Sigmoid colon (tissue), 7 donors: Measurements from ENCODE around the gene EYA3. TPM values are rescaled to one million over a fixed set of nuclear protein-coding genes. Genes with fewer than 3 reads are reported as not detected.

Experiments used
- DNase-seq: peaks from one replicate; pipeline ENCODE4 v3.0.0-alpha.2; 2019
- H3K27ac ChIP-seq, 4 donors: fragments of 200-600 bp; sonication (generic); one replicate each; pipeline ENCODE4 v1.5.1; 2016 to 2019; ENCODE audit warnings: mild to moderate bottlenecking in 1 of 4
- H3K27me3 ChIP-seq, 3 donors: fragments of 200-600 bp; sonication (generic); one replicate each; pipeline ENCODE4 v1.5.1; 2019; ENCODE audit warnings: mild to moderate bottlenecking in 1 of 3
- H3K36me3 ChIP-seq, 4 donors: fragments of 200-600 bp; sonication (generic); one replicate each; pipeline ENCODE4 v1.5.1; 2016 to 2019
- H3K4me1 ChIP-seq, 4 donors: fragments of 200-600 bp; sonication (generic); one replicate each; pipeline ENCODE4 v1.5.1; 2017 to 2019
- H3K4me3 ChIP-seq, 4 donors: fragments of 200-600 bp; sonication (generic); one replicate each; pipeline ENCODE4 v1.5.1; 2017 to 2019; ENCODE audit warnings: mild to moderate bottlenecking in 2 of 4, moderate library complexity in 1 of 4
- H3K9me3 ChIP-seq, 4 donors: fragments of 200-600 bp in 3 of 4; sonication (generic) in 3 of 4; one replicate each; pipeline versions ENCODE4 v1.5.1 to v1.6.1; 2013 to 2019
- EP300 ChIP-seq, 4 donors: sonication (generic); formaldehyde crosslinking; IDR thresholded peaks; one replicate each; pipeline ENCODE4 v1.6.1; 2017; ENCODE audit warnings: antibody characterized with exemption in 4 of 4
- POLR2A ChIP-seq, 2 donors: fragments of 450-650 bp; IDR thresholded peaks; one replicate each; pipeline ENCODE4 v1.6.1; 2016; ENCODE audit warnings: antibody characterized with exemption in 2 of 2, mild to moderate bottlenecking in 2 of 2, moderate library complexity in 2 of 2
- POLR2AphosphoS5 ChIP-seq, 4 donors: sonication (generic); formaldehyde crosslinking; IDR thresholded peaks; one replicate each; pipeline ENCODE4 v1.6.1; 2017; ENCODE audit warnings: antibody characterized with exemption in 4 of 4
- WGBS, 2 donors: extraction: QIAGEN DNeasy Blood & Tissue Kit; methylation state at CpG; one replicate each; pipeline ENCODE4 v1.1.7; 2013; 5-methylcytosine and 5-hydroxymethylcytosine counted together
- intact Hi-C: fragments of 100-400 bp; cut with DNase I; formaldehyde crosslinking; loops from one replicate; pipeline ENCODE4 v1.15.1; 2023
- polyA plus RNA-seq, 3 donors: library from polyadenylated mRNA; stranded (reverse); fragments of 200-250 nt; gene quantifications; one replicate each; pipeline ENCODE4 v1.2.3, GENCODE V29; 2013
- total RNA-seq, 4 donors: library from RNA; depleted of rRNA; stranded (reverse); fragments of >200 nt; gene quantifications; one replicate each; pipeline ENCODE4 v1.1.0, GENCODE V29; 2016
- TF ChIP-seq, protein P1 (sequence below), 4 experiments: fragments of 450-650 bp in 3 of 4; fragments of 200-600 bp in 1 of 4; IDR thresholded peaks; one replicate each; pipeline ENCODE4 v1.5.1; 2016 to 2019; ENCODE audit warnings: antibody characterized with exemption in 4 of 4, mild to moderate bottlenecking in 3 of 4, moderate library complexity in 2 of 4
- donor health status: healthy with polysubstance abuse.
- donor health status: Bipolar disorder and iron deficiency.
- donor health status: healthy.

Gene EYA3
- total and polyA plus RNA-seq, 7 donors: 2.4 to 10.0 (median 7.9) TPM

DNA sequence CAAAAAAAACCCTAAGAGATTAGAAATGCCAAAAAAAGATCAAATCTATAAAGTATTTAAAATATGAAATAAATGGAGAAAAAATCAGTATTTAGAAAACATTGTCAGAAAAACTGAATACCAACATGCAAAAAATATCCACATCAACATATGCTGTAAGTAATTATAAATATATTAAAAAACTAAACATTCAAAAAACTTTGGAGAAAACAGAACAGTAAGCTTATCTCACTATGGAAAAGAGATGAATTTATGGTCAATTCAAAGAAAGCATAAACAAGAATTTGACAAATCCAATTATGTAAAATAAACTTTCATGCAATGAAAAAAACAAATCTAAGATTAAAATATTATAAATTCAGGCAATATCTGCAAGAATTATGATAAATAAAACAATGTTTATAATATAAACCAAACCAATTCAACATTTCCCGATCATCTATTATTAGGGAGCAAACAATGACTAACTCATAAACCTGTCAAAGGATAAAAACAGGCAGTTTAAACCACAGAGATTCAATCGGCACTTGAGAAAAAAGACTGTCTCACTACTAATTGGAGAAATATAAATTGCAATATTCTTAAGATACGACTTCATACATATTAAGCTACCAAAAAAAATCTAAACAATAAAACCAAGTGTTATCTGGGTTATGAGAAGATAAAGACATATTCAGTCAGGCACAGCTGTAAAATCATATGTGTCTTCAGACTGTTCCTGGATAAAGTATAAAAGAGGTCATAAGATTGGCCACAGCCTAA, 21.8 kb downstream of the EYA3 start:
- TF ChIP-seq, protein P1, sequence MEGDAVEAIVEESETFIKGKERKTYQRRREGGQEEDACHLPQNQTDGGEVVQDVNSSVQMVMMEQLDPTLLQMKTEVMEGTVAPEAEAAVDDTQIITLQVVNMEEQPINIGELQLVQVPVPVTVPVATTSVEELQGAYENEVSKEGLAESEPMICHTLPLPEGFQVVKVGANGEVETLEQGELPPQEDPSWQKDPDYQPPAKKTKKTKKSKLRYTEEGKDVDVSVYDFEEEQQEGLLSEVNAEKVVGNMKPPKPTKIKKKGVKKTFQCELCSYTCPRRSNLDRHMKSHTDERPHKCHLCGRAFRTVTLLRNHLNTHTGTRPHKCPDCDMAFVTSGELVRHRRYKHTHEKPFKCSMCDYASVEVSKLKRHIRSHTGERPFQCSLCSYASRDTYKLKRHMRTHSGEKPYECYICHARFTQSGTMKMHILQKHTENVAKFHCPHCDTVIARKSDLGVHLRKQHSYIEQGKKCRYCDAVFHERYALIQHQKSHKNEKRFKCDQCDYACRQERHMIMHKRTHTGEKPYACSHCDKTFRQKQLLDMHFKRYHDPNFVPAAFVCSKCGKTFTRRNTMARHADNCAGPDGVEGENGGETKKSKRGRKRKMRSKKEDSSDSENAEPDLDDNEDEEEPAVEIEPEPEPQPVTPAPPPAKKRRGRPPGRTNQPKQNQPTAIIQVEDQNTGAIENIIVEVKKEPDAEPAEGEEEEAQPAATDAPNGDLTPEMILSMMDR (IDR thresholded peaks at IDR 0.05): no peak
- TF ChIP-seq EP300 (IDR thresholded peaks at IDR 0.05) (no peak), POLR2A (IDR thresholded peaks at IDR 0.05) (no peak)
- Histone ChIP-seq H3K36me3 (peaks cover 0 to 9% (median 0%) of the 10 kb centered on the region in 4 donors), H3K27ac (no peak overlapping the region), H3K4me1 (peaks cover 0 to 16% (median 7%) of the 10 kb centered on the region in 4 donors), H3K27me3 (no peaks in the 10 kb centered on the region), H3K4me3 (no peak overlapping the region), H3K9me3 (no peaks in the 10 kb centered on the region)
- WGBS, 2 donors: 15 to 56% methylated on average over 3 of the region's 3 CpGs
- DNase-seq: no peak
- intact Hi-C loops: no loop called here

DNA sequence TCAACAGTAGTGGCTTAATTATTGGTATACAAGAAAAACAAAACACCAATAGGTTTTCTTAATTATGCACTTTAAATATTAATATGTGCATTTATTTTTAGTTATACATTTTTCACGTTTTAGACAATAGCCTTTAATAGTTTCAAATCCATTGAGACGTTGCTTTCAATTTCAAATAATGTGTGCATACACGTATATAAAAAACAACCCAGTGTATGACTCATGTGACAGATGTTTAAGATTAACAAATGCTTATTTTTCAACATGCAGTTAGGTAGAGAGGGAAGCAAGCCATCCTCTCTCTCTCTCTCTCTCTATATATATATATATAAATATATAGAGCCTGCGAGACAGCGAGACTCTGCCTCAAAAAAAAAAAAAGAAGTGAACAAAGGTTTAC, 24.3 kb downstream of the EYA3 start:
- no peak overlapping the region for H3K4me3 ChIP-seq
- H3K9me3 ChIP-seq: no peaks in the 10 kb centered on the region
- no peaks in the 10 kb centered on the region for H3K27me3 ChIP-seq
- H3K27ac ChIP-seq: no peak overlapping the region
- H3K36me3 ChIP-seq: peaks cover 0 to 9% (median 0%) of the 10 kb centered on the region in 4 donors
- TF ChIP-seq, protein P1 (IDR thresholded peaks at IDR 0.05): no peak
- TF ChIP-seq EP300 (IDR thresholded peaks at IDR 0.05) (no peak), POLR2AphosphoS5 (IDR thresholded peaks at IDR 0.05) (no peak)
- DNase-seq: no peak
- peaks cover 0 to 16% (median 7%) of the 10 kb centered on the region in 4 donors for H3K4me1 ChIP-seq
- intact Hi-C loops: no loop called here
- 48 to 49% methylated on average over 5 of the region's 5 CpGs for WGBS, 2 donors

DNA sequence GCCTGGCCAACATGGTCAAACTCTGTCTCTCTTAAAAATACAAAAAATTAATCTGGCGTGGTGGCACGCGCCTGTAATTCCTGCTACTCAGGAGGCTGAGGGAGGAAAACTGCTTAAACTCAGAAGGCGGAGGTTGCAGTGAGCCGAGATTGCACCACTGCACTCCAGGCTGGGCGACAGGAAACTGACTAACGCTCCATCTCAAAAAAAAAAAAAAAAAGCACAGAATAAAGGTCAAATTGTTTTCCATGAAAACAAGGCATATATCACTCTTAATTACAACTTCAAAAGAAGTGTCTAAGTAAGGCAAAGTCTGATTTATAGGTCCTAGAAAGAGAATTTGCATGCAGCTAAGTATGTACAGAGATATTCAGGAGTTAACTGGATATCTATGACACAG, 25.6 kb downstream of the EYA3 start:
- intact Hi-C loops: no loop called here
- no peaks in the 10 kb centered on the region for H3K27me3 ChIP-seq
- H3K4me3 ChIP-seq: no peak overlapping the region
- no peak overlapping the region for H3K27ac ChIP-seq
- no peak for TF ChIP-seq POLR2A (IDR thresholded peaks at IDR 0.05)
- DNase-seq: no peak
- 76 to 78% methylated on average over 7 of the region's 7 CpGs for WGBS, 2 donors
- H3K4me1 ChIP-seq: peaks cover 0 to 13% (median 6%) of the 10 kb centered on the region in 4 donors
- peaks cover 0 to 9% (median 0%) of the 10 kb centered on the region in 4 donors for H3K36me3 ChIP-seq
- H3K9me3 ChIP-seq: no peaks in the 10 kb centered on the region

DNA sequence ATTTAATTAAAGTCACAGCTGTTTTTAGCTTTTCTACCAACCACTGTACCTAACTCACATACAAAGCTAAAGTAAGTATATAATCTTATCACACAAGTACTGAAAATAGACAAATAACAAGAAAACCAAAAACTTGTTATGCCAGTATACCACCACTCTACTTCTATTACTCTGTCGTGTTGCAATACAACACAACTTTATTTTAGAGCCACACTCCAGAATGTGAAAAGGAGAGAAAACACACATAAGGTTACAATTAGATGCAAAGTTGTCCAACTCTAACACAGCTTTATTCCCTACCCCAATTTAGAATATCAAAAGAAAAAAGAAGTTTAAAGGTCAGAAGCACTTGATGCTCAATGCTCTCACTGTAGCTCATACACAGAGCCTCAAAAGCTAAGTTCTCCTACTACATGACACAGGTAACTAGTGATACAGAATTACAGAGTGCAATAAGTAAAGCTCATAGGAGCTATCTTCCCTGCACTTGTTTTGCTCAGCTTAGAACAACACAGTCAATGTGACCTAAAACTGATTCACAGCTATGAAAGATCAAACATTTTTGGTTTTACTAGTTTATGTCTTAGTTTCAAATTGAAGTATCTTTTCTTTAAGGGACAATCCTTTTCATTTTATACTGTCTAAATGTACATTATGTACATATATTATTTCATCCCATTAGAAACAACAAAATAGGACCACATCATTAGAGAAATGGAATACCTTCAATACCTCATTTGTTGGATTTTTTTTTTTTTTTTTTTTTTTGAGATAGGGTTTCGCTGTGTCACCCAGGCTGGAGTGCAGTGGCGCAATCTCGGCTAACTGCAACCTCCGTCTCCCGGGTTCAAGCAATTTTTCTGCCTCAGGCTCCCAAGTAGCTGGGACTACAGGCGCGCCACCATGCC, 29.2 kb downstream of the EYA3 start:
- no peaks in the 10 kb centered on the region for H3K4me1 ChIP-seq
- TF ChIP-seq EP300 (IDR thresholded peaks at IDR 0.05) (no peak), POLR2AphosphoS5 (IDR thresholded peaks at IDR 0.05) (no peak), POLR2A (IDR thresholded peaks at IDR 0.05) (no peak)
- TF ChIP-seq, protein P1 (IDR thresholded peaks at IDR 0.05): no peak
- no peaks in the 10 kb centered on the region for H3K27me3 ChIP-seq
- no peak for DNase-seq
- intact Hi-C loops: no loop called here
- no peaks in the 10 kb centered on the region for H3K9me3 ChIP-seq
- no peak overlapping the region for H3K4me3 ChIP-seq
- H3K36me3 ChIP-seq: no peaks in the 10 kb centered on the region
- WGBS, 2 donors: 86 to 92% methylated on average over 8 of the region's 8 CpGs
- H3K27ac ChIP-seq: no peak overlapping the region

DNA sequence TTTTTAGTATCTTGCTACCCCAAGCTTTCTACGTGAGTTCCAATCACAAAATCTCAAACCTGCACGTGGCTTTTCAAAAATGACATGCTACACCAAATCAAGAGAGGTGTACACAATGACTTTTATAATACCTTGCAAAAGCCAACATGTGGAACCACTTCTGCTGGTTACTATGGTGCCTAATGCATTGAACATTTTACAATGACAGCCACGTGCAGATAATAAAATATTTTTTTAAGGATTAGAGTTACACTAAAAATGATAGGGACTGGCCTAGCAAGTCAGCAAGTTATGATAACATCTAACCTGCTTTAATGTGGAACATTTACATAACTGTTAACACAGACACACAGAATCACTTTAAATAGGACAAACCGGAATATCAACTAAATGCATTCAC, 30.2 kb downstream of the EYA3 start:
- DNase-seq: no peak
- no peaks in the 10 kb centered on the region for H3K36me3 ChIP-seq
- no peak overlapping the region for H3K27ac ChIP-seq
- H3K4me3 ChIP-seq: no peak overlapping the region
- H3K4me1 ChIP-seq: no peaks in the 10 kb centered on the region
- WGBS, 2 donors: 52 to 71% methylated on average over 4 of the region's 4 CpGs
- no peaks in the 10 kb centered on the region for H3K27me3 ChIP-seq
- no peaks in the 10 kb centered on the region for H3K9me3 ChIP-seq
- intact Hi-C loops: no loop called here
- TF ChIP-seq POLR2A (IDR thresholded peaks at IDR 0.05): no peak
- TF ChIP-seq, protein P1 (IDR thresholded peaks at IDR 0.05): no peak
- no peak for TF ChIP-seq POLR2AphosphoS5 (IDR thresholded peaks at IDR 0.05)
- TF ChIP-seq EP300 (IDR thresholded peaks at IDR 0.05): no peak
